Lower leg skin (tissue), 4 donors: Measurements from ENCODE around the gene AGPS. TPM values are rescaled to one million over a fixed set of nuclear protein-coding genes. Genes with fewer than 3 reads are reported as not detected.

Experiments used
- DNase-seq, 2 donors: peaks; one replicate each; pipeline ENCODE4 v3.0.0-alpha.2; 2019; ENCODE audit warnings: low spot score in 2 of 2
- H3K4me3 ChIP-seq: fragments of 200-600 bp; sonication (generic); 2 replicates; pipeline ENCODE4 v1.5.1; 2017; ENCODE audit warnings: mild to moderate bottlenecking, low read depth; ENCODE audit not compliant: poor library complexity, severe bottlenecking
- CTCF ChIP-seq, 3 donors: fragments of 450-650 bp; IDR thresholded peaks; one replicate each; pipeline ENCODE4 v1.5.1; 2016; ENCODE audit warnings: antibody characterized with exemption in 3 of 3, mild to moderate bottlenecking in 3 of 3, moderate library complexity in 2 of 3
- POLR2A ChIP-seq, 2 donors: fragments of 450-650 bp; IDR thresholded peaks; one replicate each; pipeline ENCODE4 v1.6.1; 2016 to 2017; ENCODE audit warnings: antibody characterized with exemption in 2 of 2, mild to moderate bottlenecking in 1 of 2, moderate library complexity in 1 of 2
- WGBS, 2 donors: methylation state at CpG; one replicate each; pipeline ENCODE4 v1.1.5; 2018; 5-methylcytosine and 5-hydroxymethylcytosine counted together
- intact Hi-C: fragments of 100-400 bp; cut with DNase I; formaldehyde crosslinking; loops from one replicate; pipeline ENCODE4 v1.15.0; 2023; ENCODE audit warnings: low total_unique reads
- total RNA-seq, 4 donors: library from RNA; depleted of rRNA; stranded (reverse); fragments of >200 nt; gene quantifications; one replicate each; pipeline ENCODE4 v1.1.0, GENCODE V29; 2016

Gene AGPS
- total RNA-seq, 4 donors from 2014 or later, result 14.1 to 29.8 (median 21.0) TPM

DNA sequence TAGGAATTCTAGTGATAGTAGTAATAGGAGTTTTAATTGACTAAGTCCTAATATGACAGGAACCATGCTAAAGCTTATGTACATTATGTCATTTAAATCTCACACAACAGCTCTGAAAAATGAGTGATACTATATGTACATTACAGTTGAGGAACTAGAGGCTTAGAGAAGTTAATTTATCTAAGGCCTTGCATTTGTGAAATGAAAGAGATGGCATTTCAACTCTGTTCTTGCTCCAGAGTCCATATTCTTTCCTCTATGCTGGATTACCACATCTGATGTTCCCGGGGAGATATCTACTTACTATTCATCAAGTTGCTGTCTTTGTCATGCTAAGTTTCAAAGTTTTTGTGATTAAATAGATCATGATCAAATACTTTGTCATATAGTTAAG is 5.7 kb downstream of the AGPS start:
- WGBS, 2 donors, result 76 to 86% methylated on average over 1 of the region's 1 CpG
- TF ChIP-seq POLR2A (IDR thresholded peaks at IDR 0.05), result no peak
- TF ChIP-seq CTCF (IDR thresholded peaks at IDR 0.05), result no peak
- no peak for DNase-seq
- H3K4me3 ChIP-seq, result no peak overlapping the region
- intact Hi-C loops, result loop anchor here (5.0 kb wide), 1 partner anchor 1291 kb away; the partner anchor contains the start of gene HOXD11

GRCh38 chr2:177398791-177399190 is 6.2 kb downstream of the AGPS start:
- no peak for TF ChIP-seq POLR2A (IDR thresholded peaks at IDR 0.05)
- WGBS, 2 donors, result 77 to 81% methylated on average over 1 of the region's 1 CpG
- no peak for DNase-seq
- H3K4me3 ChIP-seq, result no peak overlapping the region
- intact Hi-C loops, result loop anchor here (5.0 kb wide), 1 partner anchor 1291 kb away; the partner anchor contains the start of gene HOXD11

DNA sequence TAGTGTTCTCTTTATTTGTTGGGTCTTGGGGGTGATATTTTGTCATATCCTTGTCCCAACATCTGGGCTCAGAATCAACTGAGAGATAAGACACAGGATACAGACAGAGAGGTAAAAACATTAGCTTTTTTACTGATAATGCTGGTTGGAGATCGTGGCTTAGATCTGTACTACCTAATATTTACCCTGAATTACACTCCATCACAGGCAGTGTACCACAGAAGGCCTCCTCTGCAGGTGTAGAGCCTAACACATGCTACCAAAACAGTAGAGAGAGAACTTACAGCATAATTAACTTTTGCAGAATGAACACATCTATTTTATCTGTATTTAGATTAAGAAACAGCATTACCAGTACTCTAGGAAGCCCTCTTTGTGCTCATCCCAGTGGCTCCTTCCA is 6.8 kb downstream of the AGPS start:
- H3K4me3 ChIP-seq, result no peak overlapping the region
- WGBS, 2 donors, result 80 to 89% methylated on average over 1 of the region's 1 CpG
- DNase-seq, result no peak
- intact Hi-C loops, result loop anchor here (5.0 kb wide), 1 partner anchor 1292 kb away; the partner anchor contains the start of gene HOXD11
- TF ChIP-seq CTCF (IDR thresholded peaks at IDR 0.05) (no peak), POLR2A (IDR thresholded peaks at IDR 0.05) (no peak)

DNA sequence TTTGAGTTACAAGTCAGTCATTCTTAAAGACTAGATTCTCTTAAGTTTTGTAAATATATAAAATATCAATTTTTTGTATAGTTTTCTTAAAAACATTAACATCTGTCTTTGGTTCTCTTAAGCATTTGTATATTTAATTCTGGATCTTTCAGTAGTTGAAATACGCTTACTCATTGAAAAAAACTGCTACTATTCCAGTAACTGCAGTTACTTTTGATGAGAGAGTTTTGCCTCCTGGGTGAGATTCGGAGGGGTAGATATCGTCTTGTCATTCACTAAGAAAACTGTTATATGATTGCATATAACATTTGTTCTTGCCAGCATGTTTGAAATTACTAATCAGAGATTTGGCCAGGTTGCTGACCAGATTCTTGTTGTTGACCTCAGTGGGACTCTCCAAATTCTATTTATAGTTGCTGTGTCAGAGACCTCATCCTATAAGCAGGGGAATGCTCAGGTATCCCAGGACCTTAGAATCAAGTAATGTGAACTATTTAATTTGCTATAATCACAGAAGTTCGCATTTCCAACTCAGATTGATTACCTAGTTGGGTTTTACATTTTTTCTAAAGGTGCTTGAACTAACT is 7.9 kb downstream of the AGPS start:
- intact Hi-C loops, result no loop called here
- H3K4me3 ChIP-seq, result no peak overlapping the region
- WGBS, 2 donors, result 82 to 89% methylated on average over 4 of the region's 4 CpGs
- no peak for DNase-seq
- no peak for TF ChIP-seq CTCF (IDR thresholded peaks at IDR 0.05)
- no peak for TF ChIP-seq POLR2A (IDR thresholded peaks at IDR 0.05)

DNA sequence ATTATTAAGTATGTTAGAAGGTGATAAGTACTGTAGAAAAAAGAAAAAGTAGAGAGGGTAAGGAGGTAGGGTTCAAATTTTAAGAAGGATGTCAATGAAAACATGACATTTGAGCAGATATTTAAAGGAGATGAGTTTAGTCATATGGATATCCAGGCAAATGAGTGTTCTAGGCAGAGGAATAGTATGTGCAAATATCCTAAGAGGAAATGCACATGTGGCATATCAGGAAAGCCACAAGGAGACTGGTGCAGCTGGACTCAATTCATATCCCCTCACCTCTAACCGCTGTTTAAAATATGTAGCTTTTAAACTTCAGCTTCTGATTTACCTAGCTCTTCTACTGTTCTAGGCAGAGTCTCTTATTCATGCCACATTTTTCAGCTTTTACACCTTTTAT is 9.5 kb downstream of the AGPS start:
- H3K4me3 ChIP-seq, result no peak overlapping the region
- TF ChIP-seq POLR2A (IDR thresholded peaks at IDR 0.05) (no peak), CTCF (IDR thresholded peaks at IDR 0.05) (no peak)
- 82 to 91% methylated on average over 1 of the region's 1 CpG for WGBS, 2 donors
- intact Hi-C loops, result no loop called here
- no peak for DNase-seq

- 26% methylated on average over 6 of the region's 6 CpGs for WGBS, 2 donors
Observed at GRCh38 chr2:177403838-177404237, 11.3 kb downstream of the AGPS start.

More at GRCh38 chr2:177403838-177404237, 11.3 kb downstream of the AGPS start:
- intact Hi-C loops, result no loop called here
- TF ChIP-seq CTCF (IDR thresholded peaks at IDR 0.05), result no peak
- TF ChIP-seq POLR2A (IDR thresholded peaks at IDR 0.05), result no peak
- H3K4me3 ChIP-seq, result no peak overlapping the region
- DNase-seq, result no peak
